Activated CD8-positive, alpha-beta memory T cell treated with anti-CD3 and anti-CD28 coated beads, Interleukin-2, amount 50 U/mL, for 24 hours (primary cell): ENCODE data around the gene PTGES2.

Source experiments
- DNase-seq: peaks from one replicate; pipeline ENCODE4 v3.0.0-alpha.2; 2020; ENCODE audit errors: extremely low read depth

The PTGES2 gene

DNA sequence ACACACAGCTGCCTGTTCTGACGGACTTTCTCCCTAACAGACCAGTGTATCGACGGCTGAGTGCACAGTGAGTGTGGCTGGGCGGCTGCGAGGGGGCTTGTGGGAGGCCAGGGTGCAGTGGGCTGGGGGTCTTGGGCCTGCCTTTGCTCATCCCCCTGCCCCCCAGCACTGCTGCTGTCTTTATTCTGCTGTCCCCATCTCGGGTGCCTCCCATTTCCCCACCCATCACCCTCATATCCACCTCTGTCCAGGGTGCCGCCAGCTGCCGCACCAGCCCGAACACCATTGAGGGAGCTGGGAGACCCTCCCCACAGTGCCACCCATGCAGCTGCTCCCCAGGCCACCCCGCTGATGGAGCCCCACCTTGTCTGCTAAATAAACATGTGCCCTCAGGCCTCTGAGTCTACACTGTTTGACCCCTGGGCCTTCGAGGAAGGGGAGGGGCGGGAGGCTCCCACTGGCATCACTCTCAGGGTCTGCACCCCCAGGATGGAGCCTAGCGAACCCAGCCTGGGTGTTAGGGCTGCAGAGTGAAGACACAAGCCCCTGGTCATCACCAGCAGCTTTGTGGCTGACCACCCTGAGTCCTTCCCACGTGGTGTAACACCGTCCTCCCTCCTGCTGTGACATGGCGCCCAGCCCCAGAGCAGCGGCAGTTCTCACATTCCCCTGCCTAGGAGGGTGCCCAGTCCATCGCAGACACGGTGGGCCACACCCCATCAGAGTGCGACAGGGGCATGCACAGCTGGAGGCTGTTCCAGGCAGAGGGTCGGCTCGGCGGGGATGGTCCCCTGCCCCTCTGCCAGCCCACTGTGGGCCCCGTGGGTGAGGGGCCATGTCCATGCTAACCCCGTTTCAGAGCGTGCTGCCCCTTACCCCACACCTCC, 25.8 kb upstream of the PTGES2 start:
- DNase-seq: no peak

DNA sequence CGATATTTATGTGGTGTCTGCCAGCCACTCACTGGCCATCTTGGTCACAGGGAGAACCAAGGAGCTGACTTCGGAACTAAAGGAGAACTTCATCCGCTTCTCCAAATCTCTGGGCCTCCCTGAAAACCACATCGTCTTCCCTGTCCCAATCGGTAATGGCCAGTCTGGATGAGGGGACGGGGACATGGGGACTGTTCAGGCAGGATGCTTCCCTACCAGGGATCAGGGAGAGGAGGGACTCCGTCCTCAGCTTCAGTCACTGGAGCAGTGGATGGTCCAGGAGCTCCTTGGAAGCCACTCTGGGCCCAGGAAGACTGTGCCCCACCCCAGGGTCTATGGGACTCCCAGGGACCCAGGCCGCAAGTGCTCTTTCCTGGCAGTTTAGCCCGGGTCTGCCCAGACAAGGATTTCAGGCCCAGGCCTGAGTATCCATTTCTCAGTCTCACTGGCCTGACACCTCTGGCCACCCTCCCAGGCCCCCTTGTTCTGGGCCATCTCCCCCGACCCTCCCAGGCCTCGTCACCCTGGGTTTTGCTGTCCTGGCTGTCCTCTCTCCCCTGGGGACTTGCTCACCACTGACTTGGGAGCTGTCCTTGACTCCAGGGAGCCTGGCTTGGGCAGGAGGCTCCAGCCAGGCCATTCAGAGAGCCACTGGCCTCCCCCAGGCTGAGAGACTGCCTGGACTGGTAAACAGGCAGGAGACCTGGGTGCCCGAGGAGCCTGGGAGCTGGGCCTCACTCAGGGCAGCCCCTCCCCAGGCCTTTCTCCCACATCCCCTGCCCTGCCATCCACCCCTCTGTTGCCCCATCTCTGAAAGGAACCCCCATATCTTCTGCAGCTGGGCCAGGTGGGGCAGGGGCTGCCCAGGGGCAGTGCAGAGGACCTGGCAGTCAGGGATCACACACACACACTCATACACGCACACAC, 24.9 kb upstream of the PTGES2 start:
- DNase-seq: no peak

DNA sequence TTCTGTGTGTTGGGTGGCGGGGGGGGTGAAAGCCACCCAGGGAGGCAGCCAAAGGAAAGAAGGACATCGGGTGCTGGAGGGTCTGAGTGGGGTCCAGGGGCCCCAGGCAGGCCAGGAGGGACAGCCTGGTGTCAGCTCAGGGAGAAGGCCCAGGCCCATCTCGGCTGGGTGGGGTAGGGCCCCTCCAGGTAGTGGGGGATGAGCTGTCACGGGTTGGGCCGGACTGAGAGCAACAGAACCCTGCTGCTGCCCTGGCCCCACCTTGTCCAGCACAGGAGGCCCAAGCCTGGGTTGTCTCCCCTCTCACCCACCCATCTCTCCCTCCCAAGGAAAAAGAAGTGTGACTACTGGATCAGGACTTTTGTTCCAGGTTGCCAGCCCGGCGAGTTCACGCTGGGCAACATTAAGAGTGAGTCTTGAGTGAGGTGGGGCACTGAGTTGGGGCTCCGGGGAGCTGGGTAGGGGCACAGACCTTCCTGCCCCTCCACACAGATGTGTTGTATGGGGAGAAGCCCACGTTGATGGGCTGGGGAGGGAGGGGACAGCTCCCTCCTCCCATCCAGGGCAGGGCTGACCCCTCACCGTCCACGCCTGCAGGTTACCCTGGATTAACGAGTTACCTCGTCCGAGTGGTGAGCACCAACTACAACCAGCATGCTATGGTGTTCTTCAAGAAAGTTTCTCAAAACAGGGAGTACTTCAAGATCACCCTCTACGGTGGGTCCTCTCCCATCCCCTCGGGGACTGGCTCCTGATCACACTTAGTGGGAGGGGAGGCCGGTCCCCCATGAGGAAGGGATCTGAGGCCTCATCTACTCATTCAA, 24.0 kb upstream of the PTGES2 start:
- DNase-seq: no peak

DNA sequence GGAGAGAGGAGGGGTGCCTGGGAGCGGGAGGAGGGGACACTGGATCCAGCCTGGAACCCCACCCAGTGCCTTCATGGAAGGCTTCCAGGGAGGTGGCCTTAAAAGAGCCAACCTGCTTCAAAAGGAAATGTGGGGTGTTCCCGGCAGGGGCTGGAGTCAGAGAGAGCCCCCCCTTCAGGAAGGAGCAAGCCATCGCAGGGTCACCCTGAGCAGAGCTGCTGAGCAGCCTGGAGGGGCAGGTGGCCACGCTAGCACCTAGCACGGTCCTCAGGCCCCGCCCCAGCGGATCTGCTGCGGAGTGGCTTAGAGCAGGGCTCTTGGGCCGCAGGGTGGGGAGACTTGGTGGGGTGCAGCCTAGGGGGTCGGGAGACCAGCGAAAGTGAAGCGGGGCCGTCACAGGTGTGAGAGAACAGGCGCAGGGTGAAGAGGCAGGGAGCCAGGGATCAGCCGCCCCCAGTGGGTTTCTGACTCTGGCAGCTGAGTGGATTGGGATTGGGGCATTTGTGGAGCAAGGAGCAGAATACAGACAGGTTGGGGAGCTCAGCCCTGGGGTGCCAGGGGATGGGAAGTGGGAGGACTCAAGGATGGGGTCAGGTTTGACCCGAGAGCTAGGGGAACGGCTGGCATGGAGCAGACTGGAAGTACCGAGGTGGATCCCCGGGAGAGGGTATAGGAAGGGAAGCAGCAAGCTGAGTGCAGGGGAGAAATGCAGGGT, 23.2 kb upstream of the PTGES2 start:
- no peak for DNase-seq

DNA sequence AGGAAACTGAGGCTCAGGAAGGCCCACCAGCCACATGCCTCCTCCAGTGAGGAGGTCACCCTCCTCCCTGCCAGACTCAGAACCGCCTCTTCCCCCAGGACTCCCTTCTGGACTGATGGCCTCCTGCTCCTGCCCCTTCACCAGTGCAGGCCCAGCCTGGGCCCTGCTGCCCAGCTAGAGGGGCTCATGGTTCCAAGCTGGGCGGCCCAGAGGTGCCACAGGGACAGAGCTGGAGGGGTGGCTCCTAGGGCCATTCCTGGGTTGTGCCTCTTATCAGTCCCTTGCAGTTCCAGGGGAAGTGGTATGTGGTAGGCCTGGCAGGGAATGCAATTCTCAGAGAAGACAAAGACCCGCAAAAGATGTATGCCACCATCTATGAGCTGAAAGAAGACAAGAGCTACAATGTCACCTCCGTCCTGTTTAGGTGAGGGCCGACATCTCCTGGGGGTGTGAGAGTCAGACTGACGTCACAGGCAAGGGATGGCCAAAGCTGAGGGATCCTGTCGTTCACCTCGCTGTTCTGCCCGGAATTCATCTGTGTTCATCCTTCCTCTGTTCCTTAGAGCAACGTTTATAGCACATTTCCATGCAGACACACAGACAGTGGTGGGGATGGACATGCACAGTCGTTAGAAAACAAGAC, 22.5 kb upstream of the PTGES2 start:
- no peak for DNase-seq

DNA sequence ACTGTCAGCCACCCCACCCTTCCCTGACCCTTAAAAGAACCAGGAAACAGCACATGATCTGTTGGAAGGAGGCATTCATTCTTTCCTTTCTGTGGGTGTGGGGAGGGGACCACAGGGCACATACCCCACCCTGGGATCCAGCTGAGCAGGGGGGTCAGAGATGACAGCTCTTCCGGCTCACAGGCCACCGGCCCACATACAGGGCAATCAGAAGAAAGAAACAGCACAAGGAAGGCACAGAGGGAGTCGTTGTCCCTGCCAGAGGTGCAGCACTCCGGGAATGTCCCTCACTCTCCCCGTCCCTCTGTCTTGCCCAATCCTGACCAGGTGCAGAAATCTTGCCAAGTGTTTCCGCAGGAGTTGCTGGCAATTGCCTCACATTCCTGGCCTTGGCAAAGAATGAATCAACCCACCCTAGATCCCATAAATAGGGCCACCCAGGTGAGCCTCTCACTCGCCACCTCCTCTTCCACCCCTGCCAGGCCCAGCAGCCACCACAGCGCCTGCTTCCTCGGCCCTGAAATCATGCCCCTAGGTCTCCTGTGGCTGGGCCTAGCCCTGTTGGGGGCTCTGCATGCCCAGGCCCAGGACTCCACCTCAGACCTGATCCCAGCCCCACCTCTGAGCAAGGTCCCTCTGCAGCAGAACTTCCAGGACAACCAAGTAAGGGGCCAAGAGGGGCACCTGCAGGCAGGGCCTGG, 21.6 kb upstream of the PTGES2 start, which contains the start of gene LCN2:
LCN2 (plus strand) TSS at position 453 of the 701 bp plus-strand sequence; CDS start at position 526, 73 bp downstream.
- DNase-seq: no peak

DNA sequence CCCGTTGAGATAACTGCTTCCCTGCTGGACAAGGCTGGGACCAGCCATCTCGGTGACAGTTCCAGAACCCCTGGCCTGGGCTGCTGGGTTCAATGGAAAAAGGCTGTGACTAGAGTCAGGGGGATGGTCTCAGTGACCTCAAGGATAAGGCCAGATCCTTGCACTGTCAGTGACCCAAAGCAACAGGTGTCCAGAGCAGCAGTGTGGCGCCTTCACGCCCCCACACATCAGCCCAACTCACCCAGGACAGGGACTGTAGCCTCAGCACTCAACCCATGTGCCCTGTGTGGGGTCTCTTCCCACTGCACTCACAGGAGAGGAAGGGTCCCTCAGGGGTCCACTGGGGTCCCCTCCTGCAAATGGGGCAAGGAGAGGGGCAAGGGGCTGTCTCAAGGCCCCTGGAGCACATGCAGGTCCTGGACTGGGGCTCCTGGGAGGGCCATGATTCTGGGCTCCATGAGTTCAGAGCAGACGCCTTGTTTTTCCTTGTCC, 21.0 kb upstream of the PTGES2 start:
- DNase-seq: no peak

DNA sequence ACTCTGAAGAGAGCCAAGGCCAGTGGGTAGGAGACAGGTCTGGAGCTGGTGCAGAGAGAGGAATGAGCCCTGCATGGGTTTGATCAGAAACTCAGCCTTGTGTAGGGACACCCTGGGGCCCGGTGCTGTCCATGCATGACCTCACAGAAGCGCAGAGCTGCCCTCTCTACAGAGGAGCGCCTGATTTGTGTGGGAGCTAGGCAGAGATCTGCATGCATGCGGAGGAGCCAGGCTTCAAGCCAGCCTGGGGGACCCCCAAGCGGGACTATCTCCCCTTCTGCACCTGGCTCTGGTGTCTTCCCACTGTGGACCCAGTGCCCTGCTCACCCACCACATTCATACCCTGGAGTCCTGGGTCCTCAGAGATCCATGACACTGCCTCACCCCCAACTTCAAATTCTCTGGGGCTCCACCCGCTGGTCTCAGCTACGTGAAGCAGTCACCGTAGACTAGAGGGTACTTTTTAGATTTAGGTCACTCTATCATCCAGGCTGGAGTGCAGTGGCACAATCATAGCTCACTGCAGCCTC, 19.1 kb upstream of the PTGES2 start:
- no peak for DNase-seq

DNA sequence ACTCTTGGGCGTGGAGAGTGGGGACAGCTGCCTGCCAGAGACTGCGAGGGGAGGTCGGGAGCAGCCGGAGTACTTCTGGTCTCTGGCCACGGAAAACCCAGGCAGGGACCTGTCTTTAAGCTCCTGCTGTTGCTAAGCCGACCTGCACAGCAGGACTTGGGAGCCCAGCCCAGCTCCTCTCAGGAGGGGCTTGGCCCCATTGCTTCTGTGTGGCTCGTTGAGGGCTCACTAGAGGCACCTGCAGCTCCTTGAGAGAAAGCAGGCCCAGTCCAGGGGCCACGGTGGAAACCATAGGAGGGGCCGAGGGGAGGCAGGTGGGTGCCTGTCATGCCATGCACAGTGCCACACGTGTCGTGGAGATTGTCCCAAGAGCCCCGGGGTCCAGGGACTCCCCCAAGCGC, 18.4 kb upstream of the PTGES2 start:
- no peak for DNase-seq

DNA sequence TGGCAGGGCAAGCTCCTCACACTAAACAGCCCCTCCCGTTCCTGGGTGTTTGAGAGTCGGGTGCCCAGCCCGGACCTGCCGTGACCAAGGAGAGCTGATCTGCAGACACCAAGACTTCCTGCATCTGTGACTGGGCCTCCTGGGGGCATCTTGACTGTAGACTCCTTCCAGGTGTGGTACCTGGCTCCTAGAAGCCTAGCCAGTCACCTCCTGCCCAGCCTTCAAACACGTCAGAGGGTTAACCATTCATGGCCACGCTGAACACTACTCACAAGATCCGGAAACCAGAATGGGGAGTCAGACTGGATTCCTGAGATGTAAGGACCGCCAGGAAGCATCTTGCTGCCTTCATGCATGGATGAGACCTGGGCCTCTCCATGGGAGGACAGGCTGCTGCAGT, 18.0 kb upstream of the PTGES2 start:
- DNase-seq: no peak

DNA sequence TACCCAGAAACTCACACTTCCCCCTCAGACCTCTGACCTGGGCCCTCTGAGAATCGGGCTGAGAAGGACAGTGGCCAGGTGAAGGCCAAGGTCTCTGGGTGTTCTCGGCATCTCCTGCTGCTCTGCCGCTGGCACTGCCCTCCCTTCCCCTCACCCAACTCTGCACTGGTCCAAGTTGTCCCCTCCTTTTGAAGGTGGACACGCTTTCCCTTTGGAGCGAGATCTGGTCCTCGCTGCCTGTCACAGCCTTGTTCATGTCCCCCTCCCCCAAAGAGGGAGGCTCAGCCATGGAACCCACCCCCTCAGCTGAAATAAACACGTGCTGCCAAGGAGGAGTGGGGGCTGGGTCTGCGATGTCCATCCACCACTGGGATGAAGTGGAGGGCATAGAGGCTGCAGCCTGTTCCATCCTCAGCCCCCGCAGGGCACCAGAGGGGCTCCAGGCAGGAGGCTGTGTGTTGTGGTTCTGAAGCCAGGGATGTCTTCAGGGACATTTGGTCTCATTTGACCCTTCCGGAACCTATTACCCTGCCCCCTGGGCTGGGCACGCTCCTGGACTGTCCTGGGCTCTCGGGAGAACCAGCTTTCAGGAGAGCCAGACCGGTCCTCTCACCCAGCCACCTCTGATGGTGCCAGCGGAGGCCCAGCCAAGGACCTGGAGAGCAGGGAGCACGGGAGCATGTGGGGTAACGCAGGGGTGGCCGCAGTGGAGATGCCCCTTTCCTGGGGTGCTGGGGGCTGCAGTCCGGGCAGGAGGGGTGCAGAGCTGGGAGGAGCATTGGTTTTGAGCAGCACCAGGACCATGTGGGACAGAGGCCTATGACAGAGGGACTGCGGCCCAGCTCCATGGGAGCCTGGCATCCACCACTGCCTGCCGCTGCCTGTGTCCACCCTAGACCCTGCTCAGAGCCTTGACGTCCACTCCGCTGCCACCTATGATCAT, 17.0 kb upstream of the PTGES2 start:
- no peak for DNase-seq

DNA sequence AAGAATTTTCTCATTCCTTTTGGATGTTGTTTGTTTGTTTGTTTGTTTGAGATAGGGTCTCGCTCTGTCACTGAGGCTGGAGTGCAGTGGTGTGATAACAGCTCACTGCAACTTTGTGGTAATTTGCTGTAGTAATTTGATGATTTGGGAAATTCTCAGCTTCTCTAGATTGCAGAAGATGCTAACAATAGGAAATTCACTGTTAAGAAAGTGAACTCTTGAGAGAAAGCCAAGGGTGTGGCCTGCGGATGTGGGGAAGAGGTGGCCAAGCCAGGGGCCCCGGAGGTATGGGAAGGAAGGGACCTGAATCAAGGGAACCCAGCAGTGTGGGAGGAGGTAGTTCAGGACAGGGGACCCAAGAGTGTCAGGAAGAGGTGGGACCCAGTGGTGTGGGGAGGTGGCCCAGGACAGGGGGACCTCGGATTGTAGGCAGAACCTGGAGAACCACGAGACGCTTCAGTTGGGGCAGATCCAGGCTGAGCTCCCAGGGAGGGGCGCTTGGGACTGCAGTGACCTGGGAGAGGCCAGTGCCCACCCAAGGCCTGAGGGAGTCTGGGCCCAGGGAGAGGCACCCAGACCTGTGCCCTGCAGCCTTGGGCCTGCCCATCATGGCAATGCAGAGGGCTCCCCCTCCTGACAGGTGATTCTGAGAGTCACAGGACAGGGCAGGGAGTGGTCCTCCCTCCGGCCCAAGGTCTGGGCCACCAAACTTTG, 16.2 kb upstream of the PTGES2 start:
- DNase-seq: no peak

DNA sequence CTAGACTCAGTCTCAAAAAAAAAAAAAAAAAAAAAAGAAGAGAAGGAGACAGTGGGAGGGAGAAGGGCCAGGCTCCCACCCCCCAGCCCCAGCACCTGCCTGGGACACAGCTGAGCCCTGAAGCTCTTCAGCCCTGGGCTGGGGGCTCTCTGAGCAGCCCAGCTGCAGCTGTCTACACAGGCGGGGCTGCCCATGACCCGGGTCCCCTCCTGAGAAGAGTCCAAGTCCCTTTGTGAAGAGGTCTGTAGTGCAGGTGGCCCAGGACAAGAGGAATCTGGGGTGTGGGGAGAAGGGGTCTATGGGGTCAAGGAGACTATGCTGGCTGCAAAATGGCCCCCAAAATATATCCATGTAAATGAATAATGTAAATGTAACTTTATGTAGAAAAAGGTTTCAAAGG, 15.1 kb upstream of the PTGES2 start:
- DNase-seq: no peak

DNA sequence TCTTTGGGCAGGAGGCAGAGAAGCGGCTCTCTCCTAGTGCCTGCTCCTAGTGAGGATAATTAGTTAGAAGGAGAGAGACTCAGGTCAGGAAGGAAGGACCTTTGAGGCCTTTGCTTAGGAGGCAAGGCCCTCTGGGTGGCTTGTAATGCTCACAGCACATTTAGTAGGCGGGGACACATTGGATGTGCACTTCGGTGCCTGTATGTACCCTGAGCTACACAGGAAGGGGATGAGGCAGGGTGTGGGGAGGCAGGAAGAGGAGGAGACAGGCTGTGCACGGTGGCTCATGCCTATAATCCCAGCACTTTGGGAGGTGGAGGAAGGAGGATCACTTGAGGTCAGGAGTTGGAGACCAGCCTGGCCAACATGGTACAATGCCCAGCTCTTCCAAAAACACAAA, 14.5 kb upstream of the PTGES2 start:
- no peak for DNase-seq

DNA sequence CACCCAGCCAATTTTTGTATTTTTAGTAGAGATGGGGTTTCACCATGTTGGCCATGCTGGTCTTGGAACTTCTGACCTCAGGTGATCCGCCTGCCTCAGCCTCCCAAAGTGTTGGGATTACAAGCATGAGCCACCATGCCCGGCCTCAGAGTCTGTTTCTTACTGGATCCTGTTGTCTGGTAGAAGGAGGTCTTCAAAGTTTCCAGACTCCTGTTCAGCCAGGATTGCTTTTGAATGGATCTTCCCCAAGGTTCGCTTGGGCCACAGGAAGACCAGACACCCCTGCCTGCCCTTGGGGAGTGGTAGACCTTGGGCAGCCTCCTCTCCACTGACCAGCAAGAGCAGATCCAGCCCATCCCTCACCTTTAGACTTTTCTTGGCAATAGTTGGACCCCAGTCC, 14.1 kb upstream of the PTGES2 start:
- no peak for DNase-seq

DNA sequence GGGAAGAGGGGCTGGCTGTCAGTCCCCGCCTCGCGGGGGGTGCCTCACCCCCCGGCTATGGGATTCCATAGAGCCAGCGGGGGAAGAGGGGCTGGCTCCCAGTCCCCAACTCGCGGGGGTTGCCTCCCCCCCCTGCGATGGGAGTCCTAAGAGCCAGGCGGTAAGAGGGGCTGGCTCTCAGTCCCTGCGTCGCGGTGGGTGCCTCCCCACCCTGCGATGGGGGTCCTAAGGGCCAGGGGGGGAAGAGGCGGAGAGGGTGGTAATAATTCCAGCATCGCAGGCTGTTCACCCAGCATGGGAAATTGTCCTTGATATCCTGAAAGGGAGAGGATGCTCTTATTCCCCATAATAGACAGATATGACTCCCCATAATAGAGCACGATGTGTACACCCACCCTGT, 12.1 kb upstream of the PTGES2 start:
- DNase-seq: no peak

DNA sequence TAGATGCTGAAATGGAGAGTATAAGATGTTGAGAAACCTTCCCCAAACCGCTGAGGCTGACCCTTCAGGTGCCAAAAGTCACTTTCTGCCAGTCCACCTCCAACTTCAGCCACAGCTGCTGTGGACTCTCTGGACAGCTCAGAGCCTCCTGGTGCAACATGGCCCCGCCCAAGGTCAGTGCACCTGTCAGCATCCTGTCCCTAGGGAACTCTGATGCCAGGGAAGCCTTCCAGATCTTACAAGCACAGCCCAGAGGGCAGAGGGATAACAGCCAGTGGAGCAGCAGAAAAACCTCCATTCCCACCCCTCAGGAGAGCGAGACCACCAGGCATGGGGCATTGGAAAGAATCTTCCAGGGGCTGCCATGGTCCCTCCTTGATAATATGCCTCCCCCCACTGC, 10.5 kb upstream of the PTGES2 start:
- DNase-seq: no peak
